ENCODE results near the gene PLCH1.

DNA sequence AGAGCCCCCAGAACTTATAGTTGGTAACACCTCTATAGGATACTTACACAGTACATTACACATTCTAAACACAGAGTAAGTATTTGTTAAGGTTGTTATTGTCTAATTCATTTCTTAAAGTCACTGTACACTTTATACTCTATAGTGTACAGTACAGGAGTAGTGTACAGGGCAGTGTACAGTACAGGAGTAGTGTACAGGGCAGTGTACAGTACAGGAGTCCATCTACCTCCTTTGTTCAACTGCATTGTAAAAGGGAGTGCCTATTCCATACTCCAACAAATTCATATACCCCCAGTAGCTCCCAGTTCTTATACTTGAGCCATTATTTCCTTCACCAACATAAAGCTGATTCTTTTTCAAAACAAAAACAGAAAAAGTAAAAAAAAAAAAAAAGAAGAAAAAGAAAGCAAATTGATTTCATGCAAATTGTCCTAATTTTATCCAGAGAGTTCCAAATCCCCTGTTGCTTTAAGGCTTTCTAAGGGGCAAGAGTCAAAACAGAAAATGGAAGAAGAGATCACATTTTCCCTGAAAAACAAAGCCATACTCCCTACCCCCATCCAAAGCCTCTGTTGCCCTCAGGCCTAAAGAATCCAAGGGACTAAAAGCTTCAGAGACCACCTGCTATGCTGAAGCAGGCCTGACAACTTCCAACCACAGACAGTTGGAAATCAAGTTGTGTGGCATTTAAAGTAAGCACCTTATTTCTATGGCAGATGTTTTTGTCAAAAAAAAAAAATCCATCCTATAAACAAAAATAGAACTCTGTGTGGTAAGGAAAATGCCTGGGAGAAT lies 125.6 kb downstream of the PLCH1 start:
- TF ChIP-seq POLR2A (IDR thresholded peaks at IDR 0.05; ENCODE audit: low read depth, low read length): no peak
- TF ChIP-seq TAF1 (IDR thresholded peaks at IDR 0.05; ENCODE audit: low read depth, low read length): no peak
- TF ChIP-seq SPI1 (IDR thresholded peaks at IDR 0.05; ENCODE audit: low read depth, low read length): no peak
- TF ChIP-seq POU2F2 (IDR thresholded peaks at IDR 0.05; ENCODE audit: low read depth, low read length): no peak
- TF ChIP-seq POLR2AphosphoS5 (IDR thresholded peaks at IDR 0.05; ENCODE audit: low read depth, low read length): no peak
- TF ChIP-seq PAX5 (IDR thresholded peaks at IDR 0.05; ENCODE audit: insufficient read depth, low read length, severe bottlenecking): no peak

Measured in GM12891 (cell line).